ENCODE data around the gene GLT8D1.
"Not testable (repeated sequence)": the region's sequence is repeated elsewhere in the genome, so short reads cannot be mapped to it uniquely, and the experiment has no call there.

GLT8D1 gene, protein sequence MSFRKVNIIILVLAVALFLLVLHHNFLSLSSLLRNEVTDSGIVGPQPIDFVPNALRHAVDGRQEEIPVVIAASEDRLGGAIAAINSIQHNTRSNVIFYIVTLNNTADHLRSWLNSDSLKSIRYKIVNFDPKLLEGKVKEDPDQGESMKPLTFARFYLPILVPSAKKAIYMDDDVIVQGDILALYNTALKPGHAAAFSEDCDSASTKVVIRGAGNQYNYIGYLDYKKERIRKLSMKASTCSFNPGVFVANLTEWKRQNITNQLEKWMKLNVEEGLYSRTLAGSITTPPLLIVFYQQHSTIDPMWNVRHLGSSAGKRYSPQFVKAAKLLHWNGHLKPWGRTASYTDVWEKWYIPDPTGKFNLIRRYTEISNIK

DNA sequence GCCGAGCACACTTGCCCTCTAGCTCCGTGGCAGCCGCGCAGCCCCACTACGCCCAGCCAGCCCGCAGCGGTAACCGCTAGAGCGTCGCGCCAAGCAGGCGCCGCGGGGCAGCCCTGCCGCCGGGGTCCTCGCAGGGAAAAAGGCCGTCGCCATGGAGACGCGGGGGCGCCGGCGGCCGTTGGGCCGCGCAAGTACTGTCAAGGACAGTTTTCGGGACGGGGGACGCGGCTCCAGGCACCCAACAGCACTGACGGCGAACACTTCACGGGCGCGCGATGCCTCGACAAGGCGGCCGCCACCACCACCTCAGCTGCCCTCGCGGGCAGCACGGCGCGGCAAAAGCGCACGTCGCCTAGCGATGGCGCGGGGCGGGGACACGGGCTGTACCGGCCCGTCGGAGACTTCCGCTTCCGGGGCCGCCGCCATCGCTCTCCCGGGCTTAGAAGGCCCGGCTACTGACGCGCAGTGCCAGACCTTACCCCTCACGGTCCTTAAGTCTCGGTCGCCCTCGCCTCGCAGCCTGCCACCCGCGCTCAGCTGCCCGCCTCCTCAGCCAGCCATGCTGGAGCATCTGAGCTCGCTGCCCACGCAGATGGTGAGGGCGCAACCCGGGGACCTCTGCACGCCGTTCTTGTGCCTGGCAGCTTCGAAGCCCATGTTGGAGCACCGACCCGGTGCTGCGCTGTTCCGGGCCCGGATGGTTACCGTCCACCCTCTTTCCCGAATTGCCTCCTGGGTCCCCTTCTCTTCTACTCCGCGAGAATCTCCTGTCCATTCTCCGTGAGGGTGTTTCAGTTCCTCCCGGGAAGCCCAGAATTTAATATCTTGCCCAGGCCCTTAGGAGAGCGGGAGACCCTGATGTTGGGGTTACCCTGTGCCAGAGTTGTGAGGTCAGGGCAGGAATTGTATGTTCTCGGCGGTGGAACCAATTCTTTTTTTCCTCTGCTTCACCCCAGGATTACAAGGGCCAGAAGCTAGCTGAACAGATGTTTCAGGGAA lies at the start of gene GLT8D1, which contains the start of gene SPCS1:
GLT8D1 (minus strand) TSS at position 104 of the 999 bp plus-strand sequence. CDS start 5,331 bp downstream, outside the sequence.
SPCS1 (plus strand) TSS at position 419 of the 999 bp plus-strand sequence; CDS start at position 560, 141 bp downstream.
- DNase-seq: peak; percentile 78

DNA sequence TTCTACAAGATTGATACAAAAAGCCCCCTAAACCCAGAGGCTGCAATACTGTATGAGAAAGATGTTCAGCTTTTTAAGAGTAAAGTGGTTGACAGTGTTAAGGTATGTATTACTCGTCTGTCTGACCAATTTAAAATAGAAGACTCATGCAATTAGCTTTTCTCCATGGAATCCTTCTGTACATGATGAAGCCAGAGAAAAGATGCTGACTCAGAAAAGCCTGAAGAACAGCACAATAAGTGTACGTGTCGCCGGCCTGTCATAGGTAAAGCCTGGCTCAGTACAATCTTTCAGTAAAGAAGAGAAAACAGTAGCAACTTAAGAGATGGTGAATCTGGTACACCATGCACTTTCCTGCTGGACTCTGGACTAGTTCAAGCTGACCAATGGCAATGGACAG lies 48.8 kb upstream of the GLT8D1 start:
- DNase-seq: no peak

DNA sequence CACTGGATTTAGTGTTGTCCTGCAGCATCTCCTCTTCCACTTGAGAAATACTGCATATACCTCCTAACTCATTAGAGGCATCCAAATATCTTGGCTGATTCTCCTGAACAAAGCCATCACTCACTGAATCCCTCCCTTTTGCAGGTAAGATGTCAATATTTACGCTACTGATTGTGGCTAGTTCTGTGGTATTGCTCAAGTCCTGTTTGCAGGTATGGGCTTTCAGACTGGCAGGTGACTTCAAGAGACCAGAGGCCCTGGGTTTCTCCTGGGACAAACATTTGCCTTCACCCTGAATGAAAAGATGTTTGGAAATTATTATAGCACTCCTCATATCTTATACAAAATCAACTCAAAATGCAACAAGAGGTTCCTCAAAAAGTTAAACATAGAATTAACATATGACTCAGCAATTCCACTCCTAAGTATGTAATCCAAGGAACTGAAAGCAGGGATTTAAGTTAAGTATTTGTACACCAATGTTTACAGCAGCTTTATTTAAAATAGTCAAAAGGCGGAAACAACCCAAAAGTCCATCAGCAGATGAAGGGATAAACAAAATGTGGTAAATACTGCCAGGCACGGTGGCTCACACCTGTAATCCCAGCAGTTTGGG lies 46.6 kb upstream of the GLT8D1 start:
- DNase-seq: no peak

DNA sequence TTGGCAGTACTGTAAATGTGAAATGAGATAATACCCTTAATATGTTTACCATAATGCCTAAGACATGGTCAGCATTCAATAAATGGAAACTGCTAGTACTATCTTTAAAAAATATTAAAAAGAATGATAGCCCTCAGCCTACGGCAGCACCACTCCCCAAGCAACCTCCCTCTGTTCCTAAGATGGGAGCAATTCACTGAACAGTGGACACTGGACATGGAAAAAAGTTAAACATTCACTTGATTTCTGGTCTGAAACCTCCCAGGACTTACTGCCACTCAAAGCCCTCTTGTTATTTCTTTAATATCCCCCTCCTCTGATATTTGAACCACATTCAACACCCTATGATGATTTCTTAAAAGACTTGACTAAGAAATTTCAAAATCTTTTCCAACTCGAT lies 38.1 kb upstream of the GLT8D1 start:
- no peak for DNase-seq

DNA sequence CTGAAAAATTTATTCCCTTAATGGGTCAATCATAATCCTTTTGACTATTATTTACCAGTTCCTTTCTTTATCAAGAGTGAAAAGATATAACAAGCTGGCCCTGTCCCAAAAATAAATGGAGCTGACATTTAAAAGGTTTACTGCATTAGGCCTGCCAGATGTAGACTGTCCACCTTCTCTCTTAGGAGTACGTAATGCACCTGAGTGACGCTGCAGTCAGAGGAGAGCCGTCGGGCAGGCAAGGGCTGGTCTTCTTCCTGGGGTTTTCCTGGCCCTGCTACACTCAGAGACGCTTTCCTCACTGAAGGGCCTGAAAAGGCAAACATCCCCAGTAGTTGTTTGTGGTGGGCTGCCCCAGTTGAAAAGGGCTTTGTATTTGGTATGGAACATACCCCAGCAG lies 37.6 kb upstream of the GLT8D1 start:
- no peak for DNase-seq

DNA sequence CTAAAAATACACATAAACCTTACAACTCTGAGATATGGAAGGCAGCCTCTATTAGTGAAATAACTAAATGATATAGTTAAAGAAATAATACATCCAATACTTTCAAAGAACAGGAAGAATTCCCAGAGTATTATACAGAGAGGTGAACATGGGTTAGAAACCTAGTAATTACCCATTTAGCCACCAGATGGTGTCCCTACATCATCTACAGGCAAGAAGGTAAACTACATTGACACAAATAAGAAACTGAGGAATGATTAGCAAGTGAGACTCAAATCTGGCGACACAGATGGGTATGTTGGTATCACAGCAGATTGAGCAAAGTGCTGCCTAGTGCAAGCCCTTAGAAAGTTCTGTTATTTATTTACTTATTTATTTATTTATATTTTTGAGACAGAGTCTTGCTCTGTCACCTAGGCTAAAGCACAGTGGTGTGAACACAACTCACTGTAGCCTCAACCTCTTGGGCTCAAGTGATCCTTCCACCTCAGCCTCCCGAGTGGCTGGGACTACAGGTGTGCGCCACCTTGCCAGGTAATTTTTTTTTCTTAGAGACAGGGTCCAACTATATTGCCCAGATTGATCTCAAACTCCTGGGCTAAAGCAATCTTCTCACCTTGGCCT lies 36.9 kb upstream of the GLT8D1 start:
- no peak for DNase-seq

DNA sequence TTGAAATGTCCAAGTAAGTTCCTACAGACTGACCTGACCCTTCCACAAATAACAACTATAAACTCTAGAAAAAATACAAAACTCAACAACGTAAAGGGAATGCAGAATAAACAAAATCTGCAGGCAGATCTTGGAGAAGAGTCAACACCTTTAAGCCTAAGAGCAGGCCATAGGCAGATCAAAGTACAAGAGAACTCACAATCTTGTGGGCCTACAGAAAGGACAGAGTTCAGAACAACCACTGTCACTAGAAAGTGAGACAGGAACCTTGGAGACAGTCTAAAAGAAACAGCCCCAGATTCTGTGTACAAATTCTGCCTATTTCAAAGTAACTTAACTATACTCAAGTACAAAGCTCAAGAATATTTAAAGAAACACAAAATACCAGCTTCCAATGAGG lies 34.1 kb upstream of the GLT8D1 start:
- DNase-seq: no peak

DNA sequence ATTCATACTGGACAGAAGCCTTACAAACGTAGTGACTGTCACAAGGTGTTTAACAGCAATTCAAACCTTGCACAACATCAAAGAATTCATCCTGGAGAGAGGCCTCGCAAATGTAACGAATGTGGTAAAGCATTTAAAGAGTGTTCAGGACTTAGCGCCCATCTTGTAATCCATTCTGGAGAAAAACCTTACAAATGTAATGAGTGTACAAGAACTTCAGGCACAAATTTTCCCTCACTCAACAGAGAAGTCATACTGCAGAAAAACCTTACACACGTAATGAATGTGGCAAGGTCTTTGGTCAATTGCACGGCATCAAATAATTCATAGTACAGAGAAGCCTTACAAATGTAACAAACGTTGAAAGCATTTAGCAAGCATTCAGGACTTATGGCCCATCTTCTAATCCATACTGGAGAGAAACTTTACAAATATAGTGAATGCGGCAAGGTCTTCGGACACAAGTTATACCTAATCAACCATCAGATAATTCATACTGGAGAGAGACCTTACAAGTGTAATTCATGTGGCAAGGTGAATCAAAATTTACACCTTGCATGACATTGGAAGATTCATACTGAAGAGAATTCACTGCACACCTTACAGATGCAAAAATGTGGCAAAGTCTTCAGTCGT lies 27.8 kb upstream of the GLT8D1 start:
- DNase-seq: no peak

DNA sequence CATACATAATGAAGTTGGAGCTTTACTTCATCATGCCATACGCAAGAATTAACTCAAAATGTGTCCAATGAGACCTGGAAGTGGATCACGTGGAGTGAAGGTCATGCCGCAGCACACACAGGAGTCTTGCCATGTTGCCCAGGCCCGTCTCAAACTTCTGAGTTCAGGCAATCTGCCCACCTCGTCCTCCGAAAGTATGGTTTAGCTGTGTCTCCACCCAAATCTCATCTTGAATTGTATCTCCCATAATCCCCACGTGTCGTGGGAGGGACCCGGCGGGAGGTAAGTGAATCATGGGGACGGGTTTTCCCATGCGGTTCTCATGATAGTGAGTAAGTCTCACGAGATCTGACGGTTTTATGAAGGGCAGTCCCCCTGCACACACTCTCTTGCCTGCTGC lies 26.0 kb upstream of the GLT8D1 start:
- DNase-seq: no peak

DNA sequence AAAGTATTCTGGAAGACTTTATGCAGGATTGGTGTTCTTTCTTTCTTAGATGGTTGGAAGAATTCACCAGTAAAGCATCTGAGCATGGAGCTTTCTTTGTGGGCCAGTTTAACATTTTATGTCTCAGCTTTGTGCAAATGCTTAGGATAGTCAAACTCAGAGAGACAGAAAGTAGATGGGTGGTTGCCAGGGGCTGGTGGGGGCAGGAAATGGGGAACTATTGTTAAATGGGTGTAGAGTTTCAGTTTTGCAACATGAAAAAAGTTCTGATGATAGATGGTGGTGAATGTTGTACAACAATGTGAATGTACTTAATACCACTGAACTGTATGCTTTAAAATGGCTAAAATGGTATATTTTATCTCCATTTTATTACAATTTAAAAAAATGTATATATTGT lies 25.1 kb upstream of the GLT8D1 start:
- no peak for DNase-seq

DNA sequence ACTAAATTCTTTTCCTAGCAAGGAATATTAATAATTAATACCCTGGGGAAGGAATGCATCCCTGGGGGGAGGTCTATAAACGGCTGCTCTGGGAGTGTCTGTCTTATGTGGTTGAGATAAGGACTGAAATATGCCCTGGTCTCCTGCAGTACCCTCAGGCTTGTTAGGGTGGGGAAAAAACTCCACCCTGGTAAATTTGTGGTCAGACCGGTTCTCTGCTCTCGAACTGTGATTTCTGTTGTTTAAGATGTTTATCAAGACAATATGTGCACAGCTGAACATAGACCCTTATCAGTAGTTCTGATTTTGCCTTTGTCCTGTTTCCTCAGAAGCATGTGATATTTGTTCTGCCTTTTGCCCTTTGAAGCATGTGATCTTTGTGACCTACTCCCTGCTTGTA lies 23.2 kb upstream of the GLT8D1 start:
- DNase-seq: not testable (repeated sequence)

DNA sequence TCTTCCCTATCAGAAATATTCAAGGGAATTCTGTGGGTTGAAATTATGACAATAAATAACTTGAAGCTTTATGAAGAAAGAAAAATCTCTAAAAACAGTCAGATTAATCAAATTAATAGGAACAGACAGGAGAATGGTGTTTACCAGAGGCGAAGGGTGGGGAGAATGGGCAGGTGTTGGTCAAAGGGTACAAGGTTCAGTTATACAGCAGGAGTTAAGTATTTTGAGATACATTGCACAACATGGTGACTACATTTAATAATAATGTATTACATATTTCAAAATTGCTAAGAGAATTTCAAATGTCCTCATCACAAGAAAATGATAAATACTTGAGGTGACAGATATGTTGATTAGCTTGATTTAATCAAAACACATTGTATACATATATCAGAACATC lies 18.9 kb upstream of the GLT8D1 start:
- DNase-seq: no peak

DNA sequence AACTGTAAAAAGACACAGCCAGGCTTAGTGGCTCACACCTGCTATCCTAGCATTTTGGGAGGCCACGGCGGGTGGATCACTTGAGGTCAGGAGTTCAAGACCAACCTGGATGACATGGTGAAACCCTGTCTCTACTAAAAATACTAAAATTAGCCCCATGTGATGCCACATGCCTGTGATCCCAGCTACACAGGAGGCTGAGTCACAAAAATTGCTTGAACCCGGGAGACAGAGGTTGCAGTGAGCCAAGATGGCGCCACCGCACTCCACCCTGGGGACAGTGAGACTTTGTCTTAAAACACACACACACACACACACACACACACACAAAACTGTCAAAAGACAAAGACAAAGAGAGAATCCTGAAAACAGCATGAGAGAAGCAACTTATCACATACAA lies 18.3 kb upstream of the GLT8D1 start:
- no peak for DNase-seq

DNA sequence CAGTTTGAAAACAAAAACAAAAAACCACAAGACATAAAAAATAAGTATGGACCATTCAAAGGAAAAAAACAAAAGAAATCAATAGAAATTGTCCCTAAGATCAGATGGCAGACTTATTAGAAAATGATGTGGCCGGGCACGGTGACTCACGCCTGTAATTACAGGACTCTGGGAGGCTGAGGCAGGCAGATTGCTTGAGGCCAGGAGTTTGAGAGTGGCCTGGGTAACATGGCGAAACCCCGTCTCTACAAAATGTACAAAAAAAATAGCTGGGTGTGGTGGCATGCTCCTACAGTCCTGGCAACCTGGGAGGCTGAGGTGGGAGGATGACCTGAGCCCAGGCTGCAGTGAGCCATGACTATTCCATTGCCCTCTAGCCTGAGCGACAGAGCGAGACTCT lies 16.9 kb upstream of the GLT8D1 start:
- DNase-seq: no peak

DNA sequence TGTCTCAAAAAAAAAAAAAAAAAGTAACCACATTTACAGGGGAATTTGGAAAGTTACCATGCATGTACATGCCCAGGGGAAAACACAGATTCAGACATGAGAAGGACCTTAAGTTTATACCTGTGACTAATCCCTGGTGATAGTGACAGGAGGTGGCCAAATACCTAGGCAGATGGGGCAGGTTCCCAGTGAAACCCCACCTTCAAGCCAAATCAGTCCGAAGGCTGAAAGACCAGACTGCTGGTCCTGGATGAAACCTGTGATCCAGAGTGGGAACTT lies 16.1 kb upstream of the GLT8D1 start:
- no peak for DNase-seq

DNA sequence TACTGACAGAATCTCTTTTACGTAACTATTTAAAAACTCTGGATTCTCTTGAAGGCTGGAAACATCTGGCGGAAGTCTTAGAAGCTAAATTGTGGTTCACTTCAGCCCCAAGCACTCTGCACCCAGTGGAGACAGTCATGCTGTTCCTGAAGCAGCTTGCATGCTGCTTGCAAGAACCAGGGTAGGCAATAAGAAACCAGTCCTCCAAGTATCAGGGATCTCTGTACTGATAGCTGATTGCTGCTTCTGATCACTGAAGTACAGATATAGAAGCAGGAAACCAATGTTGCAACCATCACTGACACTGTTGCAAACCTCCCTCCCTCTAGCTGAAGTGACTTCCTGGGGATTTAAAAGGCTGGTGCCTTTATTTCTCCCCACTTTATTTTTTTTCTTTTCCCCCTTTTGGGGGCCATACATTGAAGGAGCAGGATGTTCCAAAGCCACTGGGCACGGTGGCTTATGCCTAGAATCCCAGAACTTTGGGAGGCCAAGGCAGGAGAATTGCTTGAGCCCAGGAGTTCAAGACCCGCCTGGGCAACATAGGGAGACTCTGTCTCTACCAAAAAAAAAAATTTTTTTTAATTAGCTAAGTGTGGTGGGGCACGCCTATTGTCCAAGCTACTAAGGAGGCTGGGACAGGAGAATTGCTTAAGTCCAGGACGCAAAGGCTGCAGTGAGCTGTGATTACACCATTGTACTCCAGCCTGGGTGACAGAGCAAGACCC lies 15.6 kb upstream of the GLT8D1 start:
- no peak for DNase-seq

DNA sequence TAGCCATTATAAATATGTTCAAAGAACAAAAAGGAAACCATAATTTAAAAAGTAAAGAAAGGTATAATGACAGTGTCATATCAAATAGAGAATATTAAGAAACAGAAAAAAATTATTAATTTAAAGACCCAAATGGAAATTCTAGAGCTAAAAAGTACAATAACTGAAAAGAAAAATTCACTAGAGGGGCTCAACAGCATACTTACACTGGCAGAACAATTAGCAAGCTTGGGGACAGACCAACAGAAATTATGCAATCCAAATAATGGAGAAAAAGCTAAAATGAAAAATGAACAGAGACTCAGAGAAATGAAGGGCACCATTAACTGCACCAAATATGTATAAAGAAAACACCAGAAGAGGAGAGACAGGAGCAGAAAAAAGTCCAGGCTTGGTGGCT lies 14.0 kb upstream of the GLT8D1 start:
- DNase-seq: no peak

DNA sequence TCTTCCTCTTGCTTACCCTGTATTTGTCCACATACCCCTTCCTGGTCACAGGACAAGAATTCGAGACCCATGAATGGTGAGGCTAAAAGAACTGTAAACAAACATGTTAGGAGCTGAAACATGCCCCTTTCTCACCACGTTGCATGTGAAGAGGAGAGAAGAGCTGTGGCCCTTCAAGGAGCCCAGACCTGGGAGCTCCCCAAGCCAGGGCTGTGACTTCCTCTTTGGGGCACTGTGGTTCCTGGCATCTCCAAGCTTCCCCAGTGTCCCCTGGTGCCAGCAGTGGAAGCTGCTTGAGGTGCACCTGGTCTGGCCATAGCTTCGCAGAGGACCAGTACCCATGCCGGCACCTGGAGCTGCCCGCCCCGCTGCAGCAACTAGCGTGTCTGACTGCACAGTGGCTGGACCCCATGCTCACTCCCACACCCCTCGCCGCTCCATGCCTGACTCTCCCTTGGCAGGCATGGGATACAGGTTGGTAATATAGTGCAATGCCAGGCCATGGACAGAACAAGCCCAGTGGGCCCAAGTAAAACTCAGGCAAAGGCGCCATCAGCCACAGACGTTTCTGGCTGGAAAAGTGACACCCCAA lies 10.2 kb upstream of the GLT8D1 start:
- no peak for DNase-seq

DNA sequence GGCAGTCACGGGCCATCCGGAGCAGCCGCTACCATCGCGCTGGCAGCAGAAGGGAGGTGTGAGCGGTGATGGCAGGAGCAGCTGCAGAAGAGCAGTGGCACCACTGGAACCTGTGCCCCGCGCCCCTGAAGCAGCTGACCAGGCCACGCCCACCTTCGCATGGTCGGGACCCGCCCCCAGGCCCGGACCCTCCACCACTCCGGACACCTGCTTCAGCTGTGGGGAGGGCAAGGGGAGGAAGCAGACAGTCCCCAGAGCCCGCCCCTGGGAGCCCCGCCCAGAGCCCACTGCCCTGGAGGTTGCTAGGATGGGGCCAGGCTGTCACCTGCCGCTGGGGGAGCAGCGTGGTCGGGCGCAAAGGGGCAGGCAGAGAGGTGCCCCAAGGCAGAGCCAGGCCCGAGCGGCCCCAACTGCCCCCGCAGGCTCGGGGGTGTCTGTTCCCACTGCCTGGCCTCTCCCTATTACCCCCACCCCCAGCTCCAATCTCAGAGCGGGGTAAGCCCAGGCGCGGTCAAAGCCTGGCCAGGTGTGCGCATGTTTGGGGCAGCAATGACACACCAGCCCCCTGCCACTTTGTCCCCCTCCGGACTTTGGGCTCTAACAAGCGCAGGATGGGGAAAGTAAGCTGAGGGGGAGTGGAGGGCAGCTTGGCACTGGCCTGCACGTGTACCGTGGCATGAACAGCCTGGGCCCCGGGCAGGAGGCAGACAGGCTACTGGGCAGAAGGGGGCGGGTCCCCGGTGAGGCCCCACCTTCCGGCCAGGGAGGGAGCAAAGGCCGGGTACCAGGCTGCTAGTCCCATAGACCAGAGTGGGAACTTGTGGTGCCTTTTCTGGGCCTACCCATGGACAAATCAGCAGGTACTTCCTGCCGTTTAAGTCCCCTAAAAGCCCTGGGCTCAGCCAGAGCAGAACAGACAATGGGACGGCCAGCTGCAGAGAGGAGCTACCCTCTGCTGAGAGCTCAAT lies 9.0 kb upstream of the GLT8D1 start:
- DNase-seq: no peak
